Activated naive CD4-positive, alpha-beta T cell treated with anti-CD3 and anti-CD28 coated beads for 36 hours (primary cell): ENCODE data around the gene DSCAM. TPM values are rescaled to one million over a fixed set of nuclear protein-coding genes. Genes with fewer than 3 reads are reported as not detected.

Source experiments
- CTCF ChIA-PET: fragments of 350-600 bp; sonication (Branson Sonifier 250); formaldehyde crosslinking; loops from one replicate; lab custom pipeline; 2021; ENCODE audit warnings: antibody characterized with exemption; lab: Charles Lee
- DNase-seq: peaks from one replicate; pipeline ENCODE4 v3.0.0-alpha.2; 2020
- H3K27ac Mint-ChIP-seq: one replicate; pipeline ENCODE4 v1.8.0; 2021; ENCODE audit warnings: mild to moderate bottlenecking, mixed read lengths
- H3K27me3 Mint-ChIP-seq: one replicate; pipeline ENCODE4 v1.8.0; 2021; ENCODE audit warnings: low read depth, mixed read lengths
- H3K36me3 Mint-ChIP-seq: one replicate; pipeline ENCODE4 v1.8.0; 2021; ENCODE audit warnings: low read depth, mixed read lengths
- H3K4me1 Mint-ChIP-seq: one replicate; pipeline ENCODE4 v1.8.0; 2021; ENCODE audit warnings: low read depth, mixed read lengths
- H3K4me3 Mint-ChIP-seq: one replicate; pipeline ENCODE4 v1.8.0; 2021; ENCODE audit warnings: mild to moderate bottlenecking, moderate library complexity, mixed read lengths
- H3K9me3 Mint-ChIP-seq: one replicate; pipeline ENCODE4 v1.8.0; 2021; ENCODE audit warnings: mixed read lengths
- intact Hi-C: fragments of 100-400 bp; cut with micrococcal nuclease; formaldehyde crosslinking; loops from one replicate; pipeline ENCODE4 v1.15.1; 2023
- microRNA-seq: library from miRNA; unstranded; fragments of <30 nt; microRNA quantifications from one replicate; pipeline ENCODE4 v1.2.0, GENCODE V29; 2022; ENCODE audit warnings: borderline microRNAs expressed, borderline replicate concordance
- total RNA-seq, 2 experiments: library from RNA; stranded (reverse); gene quantifications; one replicate each; pipeline ENCODE4 v1.2.3, GENCODE V29; 2021

Gene DSCAM
- total RNA-seq, 2 experiments from 2014 or later = not detected

GRCh38 chr21:39972976-39973770 is 873.8 kb downstream of the DSCAM start:
- CTCF ChIA-PET = no interaction called here
- H3K4me3 Mint-ChIP-seq = no peak overlapping the region
- H3K27me3 Mint-ChIP-seq = peaks cover 6% of the 10 kb centered on the region
- no peak overlapping the region for H3K27ac Mint-ChIP-seq
- no peaks in the 10 kb centered on the region for H3K4me1 Mint-ChIP-seq
- no peak for DNase-seq
- peaks cover 4% of the 10 kb centered on the region for H3K9me3 Mint-ChIP-seq
- H3K36me3 Mint-ChIP-seq = no peaks in the 10 kb centered on the region
- intact Hi-C loops = no loop called here

DNA sequence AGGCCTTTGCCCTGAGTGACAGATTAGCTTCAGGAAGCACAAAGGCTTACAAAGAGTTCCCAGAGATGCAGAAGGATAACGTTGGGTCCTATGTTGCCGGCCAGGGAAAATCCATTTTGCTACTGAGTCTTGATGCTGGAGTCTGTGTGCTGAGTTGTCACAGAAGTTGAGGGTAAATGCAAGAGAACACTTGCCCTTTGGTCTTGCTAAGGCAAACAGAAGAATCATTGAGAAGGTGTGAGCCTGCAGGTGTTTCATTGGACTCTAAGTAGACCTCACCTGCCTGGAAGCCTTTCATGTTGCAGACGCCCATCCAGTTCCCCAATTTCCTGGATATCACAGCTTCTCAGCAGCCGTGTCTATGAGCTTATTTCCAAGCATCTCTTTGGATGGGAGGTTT is 874.5 kb downstream of the DSCAM start:
- DNase-seq = no peak
- intact Hi-C loops = no loop called here
- Mint-ChIP-seq H3K27ac (no peak overlapping the region), H3K27me3 (peaks cover 6% of the 10 kb centered on the region), H3K9me3 (peaks cover 7% of the 10 kb centered on the region), H3K4me3 (no peak overlapping the region), H3K36me3 (no peaks in the 10 kb centered on the region), H3K4me1 (no peaks in the 10 kb centered on the region)
- CTCF ChIA-PET = no interaction called here

- peaks cover 7% of the 10 kb centered on the region for H3K9me3 Mint-ChIP-seq
- intact Hi-C loops = no loop called here
- H3K27ac Mint-ChIP-seq = no peak overlapping the region
- no peaks in the 10 kb centered on the region for H3K36me3 Mint-ChIP-seq
- H3K27me3 Mint-ChIP-seq = peaks cover 6% of the 10 kb centered on the region
- no peaks in the 10 kb centered on the region for H3K4me1 Mint-ChIP-seq
- DNase-seq = no peak
- CTCF ChIA-PET = no interaction called here
- no peak overlapping the region for H3K4me3 Mint-ChIP-seq
Measured at GRCh38 chr21:39971956-39972355, 875.0 kb downstream of the DSCAM start.

DNA sequence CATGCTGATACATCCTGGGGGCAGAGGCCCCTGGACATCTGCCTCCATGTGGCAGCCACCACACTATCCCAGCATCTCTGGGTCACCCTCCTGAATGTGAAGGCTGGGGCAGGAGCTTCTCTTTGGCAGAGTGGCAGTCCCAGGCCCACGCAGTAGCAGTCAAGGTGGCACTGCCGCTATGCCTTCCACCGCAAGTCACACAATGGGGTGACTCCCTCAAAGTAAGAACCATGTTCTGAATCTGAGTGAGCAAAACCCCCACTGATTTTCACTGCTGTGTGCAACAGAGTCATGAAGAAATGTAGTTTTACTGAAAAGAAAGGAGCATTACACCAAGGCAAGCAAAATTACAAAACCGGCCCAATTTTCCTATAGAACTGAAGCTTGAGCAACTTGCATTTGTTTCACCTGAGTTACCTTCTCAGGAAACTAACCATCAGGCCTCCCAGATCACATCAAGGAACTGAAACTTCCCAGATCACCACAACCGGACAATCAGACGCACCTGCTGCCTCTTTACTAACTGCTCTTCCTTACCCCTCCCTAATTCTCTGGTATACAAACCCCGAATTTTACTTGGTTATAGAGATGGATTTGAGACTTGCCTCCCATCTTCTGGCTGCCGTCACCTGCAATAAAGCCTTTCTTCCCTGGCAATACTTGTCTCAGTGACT is 877.1 kb downstream of the DSCAM start:
- no peak overlapping the region for H3K4me3 Mint-ChIP-seq
- intact Hi-C loops = no loop called here
- no peak for DNase-seq
- no peaks in the 10 kb centered on the region for H3K27me3 Mint-ChIP-seq
- H3K9me3 Mint-ChIP-seq = peaks cover 7% of the 10 kb centered on the region
- H3K27ac Mint-ChIP-seq = no peak overlapping the region
- H3K4me1 Mint-ChIP-seq = no peaks in the 10 kb centered on the region
- CTCF ChIA-PET = no interaction called here
- no peaks in the 10 kb centered on the region for H3K36me3 Mint-ChIP-seq

DNA sequence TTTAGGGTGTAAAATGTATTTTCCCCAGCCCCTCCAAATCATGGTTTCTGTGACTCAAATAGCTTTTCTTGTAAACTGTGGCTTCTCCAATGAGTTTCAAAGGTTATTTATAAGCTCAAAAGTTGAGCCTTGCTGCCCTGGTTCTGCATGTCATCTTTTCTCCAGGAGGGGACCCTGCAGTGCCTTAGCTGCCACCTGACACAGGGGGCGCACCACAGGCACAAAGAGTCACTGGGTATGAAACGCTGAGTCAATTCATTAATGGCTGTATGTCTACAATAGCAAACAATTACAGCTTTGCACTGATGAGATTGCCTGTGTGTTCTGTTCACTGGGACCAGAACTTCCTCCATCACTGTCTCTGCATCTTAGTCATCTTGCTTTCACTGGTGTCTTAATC is 878.9 kb downstream of the DSCAM start:
- CTCF ChIA-PET = interaction anchor here (1.4 kb wide), 1 partner anchor 13 kb away, joined by 6 read pairs; no protein-coding TSS in a partner anchor

DNA sequence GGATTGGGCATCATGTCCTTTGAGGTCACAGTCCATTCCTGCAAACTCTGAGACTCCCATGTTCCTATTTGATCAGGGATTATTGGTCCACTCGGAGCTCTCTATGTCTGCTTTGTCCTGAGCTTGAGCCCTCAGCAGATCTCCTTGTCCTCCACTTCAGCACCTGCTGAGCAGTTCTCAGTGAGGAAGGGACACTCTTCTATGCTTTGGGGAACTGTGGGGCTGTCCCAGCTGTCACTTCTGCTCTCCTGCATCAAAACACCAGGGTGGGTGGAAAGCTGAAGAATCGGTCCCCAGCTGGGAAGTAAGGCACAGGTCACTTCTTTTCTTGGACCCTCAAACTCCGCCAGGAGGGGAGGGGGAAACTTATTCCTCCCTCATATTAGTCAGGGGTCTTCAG is 880.2 kb downstream of the DSCAM start:
- DNase-seq = no peak
- CTCF ChIA-PET = interaction anchor here (1.4 kb wide), 1 partner anchor 12 kb away, joined by 6 read pairs; no protein-coding TSS in a partner anchor
- Mint-ChIP-seq H3K27ac (no peak overlapping the region), H3K4me3 (no peak overlapping the region), H3K4me1 (no peaks in the 10 kb centered on the region), H3K27me3 (no peaks in the 10 kb centered on the region), H3K36me3 (no peaks in the 10 kb centered on the region), H3K9me3 (peaks cover 10% of the 10 kb centered on the region)
- intact Hi-C loops = no loop called here

More for the DNA sequence above, 878.9 kb downstream of the DSCAM start:
- Mint-ChIP-seq H3K4me3 (no peak overlapping the region), H3K27ac (no peak overlapping the region), H3K9me3 (peaks cover 7% of the 10 kb centered on the region), H3K36me3 (no peaks in the 10 kb centered on the region), H3K4me1 (no peaks in the 10 kb centered on the region), H3K27me3 (no peaks in the 10 kb centered on the region)
- no peak for DNase-seq
- intact Hi-C loops = no loop called here

- CTCF ChIA-PET = no interaction called here
- H3K27ac Mint-ChIP-seq = no peak overlapping the region
- H3K27me3 Mint-ChIP-seq = no peaks in the 10 kb centered on the region
- no peaks in the 10 kb centered on the region for H3K36me3 Mint-ChIP-seq
- H3K9me3 Mint-ChIP-seq = peaks cover 16% of the 10 kb centered on the region
- no peak overlapping the region for H3K4me3 Mint-ChIP-seq
- intact Hi-C loops = no loop called here
- no peak for DNase-seq
- H3K4me1 Mint-ChIP-seq = no peaks in the 10 kb centered on the region
Measured at GRCh38 chr21:39965026-39965425, 881.9 kb downstream of the DSCAM start.

GRCh38 chr21:39961251-39961650 is 885.7 kb downstream of the DSCAM start:
- Mint-ChIP-seq H3K4me3 (no peak overlapping the region), H3K4me1 (no peaks in the 10 kb centered on the region), H3K27ac (no peak overlapping the region), H3K36me3 (no peaks in the 10 kb centered on the region), H3K9me3 (peaks cover 13% of the 10 kb centered on the region), H3K27me3 (no peaks in the 10 kb centered on the region)
- no peak for DNase-seq
- CTCF ChIA-PET = no interaction called here
- intact Hi-C loops = no loop called here

Small RNAs within 50 kb of the gene (microRNA-seq; reads per million reads assigned to microRNA genes)
- not detected for gene MIR4760
